Adrenal gland (tissue), 5 donors: ENCODE measurements around the gene TBX1.

ENCODE experiments used
- POLR2A ChIP-seq, 2 donors: fragments of 450-650 bp; IDR thresholded peaks; one replicate each; pipeline ENCODE4 v1.6.1; 2017; ENCODE audit warnings: antibody characterized with exemption in 2 of 2, mild to moderate bottlenecking in 2 of 2, moderate library complexity in 1 of 2
- TF ChIP-seq, protein P1 (sequence below), 6 experiments: fragments of 450-650 bp in 4 of 6; fragments of 200-600 bp in 2 of 6; sonication (generic) in 1 of 6; IDR thresholded peaks; 1 replicate in 5 of 6; 2 replicates in 1 of 6; pipeline versions ENCODE4 v1.5.1 to v1.8.0; 2016 to 2021; ENCODE audit warnings: antibody characterized with exemption in 6 of 6, mild to moderate bottlenecking in 2 of 6, moderate library complexity in 1 of 6
- donor health status: DM: no; HTN: no; CAD: no.

DNA sequence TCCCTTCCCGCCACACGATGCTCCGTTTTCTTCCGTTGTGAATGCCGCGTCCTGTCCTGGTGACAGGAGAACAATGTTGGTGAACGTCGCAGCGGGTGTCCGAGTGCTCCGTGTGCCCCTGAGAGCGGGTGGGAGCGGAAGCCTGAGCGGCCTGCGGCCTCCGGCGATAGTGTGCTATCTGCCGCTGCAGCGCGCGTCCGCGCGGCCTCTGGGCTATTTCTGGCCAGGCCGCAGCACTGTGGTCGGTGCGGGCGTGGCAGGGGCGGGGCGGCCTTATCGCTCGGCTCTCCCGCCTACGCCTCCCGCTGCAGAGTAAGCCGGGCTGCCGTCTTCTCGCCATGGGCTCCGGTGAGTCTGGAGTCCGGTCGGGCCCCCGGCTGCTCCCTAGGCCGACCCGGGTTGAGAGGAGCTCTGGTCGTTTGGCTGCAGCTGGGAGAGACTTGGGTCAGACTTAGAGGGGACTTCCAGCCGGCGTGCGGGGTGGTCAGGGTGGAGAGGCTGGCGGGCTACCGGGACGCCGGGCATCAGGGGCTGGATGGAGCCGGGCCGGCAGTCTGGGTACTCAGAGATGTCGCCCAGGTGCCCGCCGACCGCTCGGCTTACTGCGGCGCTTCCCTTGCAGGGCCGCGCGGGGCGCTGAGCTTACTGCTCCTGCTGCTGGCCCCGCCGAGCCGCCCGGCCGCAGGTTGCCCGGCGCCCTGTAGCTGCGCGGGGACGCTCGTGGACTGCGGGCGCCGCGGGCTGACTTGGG lies 37.2 kb upstream of the TBX1 start, which contains the start of gene GP1BB:
- TF ChIP-seq, protein P1, sequence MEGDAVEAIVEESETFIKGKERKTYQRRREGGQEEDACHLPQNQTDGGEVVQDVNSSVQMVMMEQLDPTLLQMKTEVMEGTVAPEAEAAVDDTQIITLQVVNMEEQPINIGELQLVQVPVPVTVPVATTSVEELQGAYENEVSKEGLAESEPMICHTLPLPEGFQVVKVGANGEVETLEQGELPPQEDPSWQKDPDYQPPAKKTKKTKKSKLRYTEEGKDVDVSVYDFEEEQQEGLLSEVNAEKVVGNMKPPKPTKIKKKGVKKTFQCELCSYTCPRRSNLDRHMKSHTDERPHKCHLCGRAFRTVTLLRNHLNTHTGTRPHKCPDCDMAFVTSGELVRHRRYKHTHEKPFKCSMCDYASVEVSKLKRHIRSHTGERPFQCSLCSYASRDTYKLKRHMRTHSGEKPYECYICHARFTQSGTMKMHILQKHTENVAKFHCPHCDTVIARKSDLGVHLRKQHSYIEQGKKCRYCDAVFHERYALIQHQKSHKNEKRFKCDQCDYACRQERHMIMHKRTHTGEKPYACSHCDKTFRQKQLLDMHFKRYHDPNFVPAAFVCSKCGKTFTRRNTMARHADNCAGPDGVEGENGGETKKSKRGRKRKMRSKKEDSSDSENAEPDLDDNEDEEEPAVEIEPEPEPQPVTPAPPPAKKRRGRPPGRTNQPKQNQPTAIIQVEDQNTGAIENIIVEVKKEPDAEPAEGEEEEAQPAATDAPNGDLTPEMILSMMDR (IDR thresholded peaks at IDR 0.05): no peak
- no peak for TF ChIP-seq POLR2A (IDR thresholded peaks at IDR 0.05)
